Measurements from ENCODE around the gene PNPLA6. TPM values are rescaled to one million over a fixed set of nuclear protein-coding genes. Genes with fewer than 3 reads are reported as not detected.

PNPLA6 gene
- total and polyA plus RNA-seq, 2 of the 8 experiments (the other 6 are each of a cell fraction or from before 2014, with no cell fraction given), result 55.1 to 121 TPM

GRCh38 chr19:7550987-7551761, 15.7 kb downstream of the PNPLA6 start:
- Histone ChIP-seq H3K56ac (replicated peaks; ENCODE audit: insufficient read length, low read depth, low read length) (no peak overlapping the region), H2BK20ac (ENCODE audit: low read length) (no peak overlapping the region), H4K8ac (ENCODE audit: extremely low read depth, insufficient read depth, low read length) (no peak overlapping the region; the same call in 1 of the 2 replicates), H3K4me2 (ENCODE audit: insufficient read depth in 1 of 2, low read depth in 2 of 2, low read length in 2 of 2) (peak overlapping the region; percentile 66 to 71), H4K20me1 (replicated peaks in 1 of 2; ENCODE audit: control insufficient read depth in 1 of 2, insufficient read depth in 2 of 2, low read length in 2 of 2) (no peaks in the 10 kb centered on the region), H3K79me1 (ENCODE audit: low read depth, low read length) (no peaks in the 10 kb centered on the region), H3K23ac (ENCODE audit: insufficient read length) (no peak overlapping the region), H2AK5ac (ENCODE audit: low read depth, low read length) (no peak overlapping the region), H2BK5ac (ENCODE audit: low read depth, low read length) (peak overlapping the region; percentile 44), H2BK15ac (ENCODE audit: low read length) (no peak overlapping the region), H3K27ac (ENCODE audit: low read depth, low read length) (no peak overlapping the region), H4K5ac (ENCODE audit: insufficient read length, low read depth, low read length) (no peak overlapping the region), H3K4me1 (replicated peaks in 1 of 4; ENCODE audit: control insufficient read depth in 3 of 4, insufficient read depth in 4 of 4, low read length in 3 of 4) (peaks cover 0 to 11% (median 8%) of the 10 kb centered on the region in 4 experiments; a peak in 5 of 7 replicates), H2AFZ (ENCODE audit: low read length) (no peak overlapping the region), H3K4me3 (ENCODE audit: extremely low read depth in 1 of 4, insufficient read depth in 2 of 4, low read depth in 3 of 4, low read length in 4 of 4) (peak overlapping the region in 3 of 4 experiments; percentile 39 to 63 (median 42); a peak in 7 of 8 replicates), H2BK120ac (replicated peaks; ENCODE audit: low read depth, low read length) (no peak overlapping the region), H2BK12ac (ENCODE audit: low read depth, low read length) (0 out of 2 replicates have a peak overlapping the region, but pooled peaks have one; percentile 14), H3K27me3 (replicated peaks in 1 of 4; ENCODE audit: control insufficient read depth in 3 of 4, extremely low read depth in 1 of 4, insufficient read depth in 3 of 4, low read length in 3 of 4) (no peaks in the 10 kb centered on the region), H3K9me3 (ENCODE audit: insufficient read depth in 2 of 2, low read depth in 1 of 2, low read length in 1 of 2) (no peaks in the 10 kb centered on the region), H3K9ac (replicated peaks in 1 of 4; ENCODE audit: extremely low read depth in 1 of 4, low read depth in 3 of 4, low read length in 3 of 4) (no peak overlapping the region; a peak in 1 of 7 replicates), H4K91ac (replicated peaks; ENCODE audit: insufficient read length, low read length) (no peak overlapping the region), H3K14ac (ENCODE audit: insufficient read length) (no peak overlapping the region), H3K18ac (ENCODE audit: extremely low read depth, low read length) (no peak overlapping the region; the same call in 1 of the 2 replicates), H3K4ac (replicated peaks; ENCODE audit: insufficient read length, low read depth, low read length) (no peak overlapping the region), H3K23me2 (ENCODE audit: low read depth, low read length) (peaks cover 2% of the 10 kb centered on the region; the same call in 1 of the 2 replicates), H3K79me2 (ENCODE audit: control insufficient read depth in 1 of 2, insufficient read depth in 2 of 2, low read length in 2 of 2) (no peaks in the 10 kb centered on the region), H3K36me3 (ENCODE audit: control insufficient read depth in 2 of 4, insufficient read depth in 4 of 4, low read length in 3 of 4) (peaks cover 0 to 11% (median 4%) of the 10 kb centered on the region in 4 experiments; a peak in 4 of 8 replicates)
- ChIA-PET POLR2A (ENCODE audit: partially characterized antibody) (interaction anchor here (0.7 to 1.6 kb wide), 8 partner anchors 9 to 90 kb away, joined by 3 to 10 read pairs (median 4); partner anchors contain the start of genes MCOLN1 and PNPLA6), CTCF (ENCODE audit: partially characterized antibody) (interaction anchor here (0.6 to 1.3 kb wide), 5 partner anchors 9 to 249 kb away, joined by 3 to 5 read pairs (median 3); no protein-coding TSS in a partner anchor)
- FAIRE-seq (peak; percentile 100), DNase-seq (ENCODE audit: low read depth in 1 of 2, low spot score in 2 of 2) (peak; percentile 93)
- 15% methylated on average over 38 of the region's 51 CpGs; no CpG with 5 or more reads in 1 of the 2 experiments for WGBS, 2 experiments (ENCODE audit: extremely low coverage in 1 of 2, insufficient coverage in 1 of 2, insufficient read length in 1 of 2, insufficient replicate concordance in 2 of 2, low coverage in 1 of 2, low lambda C conversion rate in 2 of 2, missing lambda C conversion rate in 1 of 2)
- TF ChIP-seq GABPA (IDR thresholded peaks at IDR 0.05; ENCODE audit: borderline replicate concordance, insufficient read depth, low read length), result no peak
- no peak for TF ChIP-seq SIRT6 (IDR thresholded peaks at IDR 0.05; ENCODE audit: low read length)
- peak; percentile 100 for TF ChIP-seq SIX5 (IDR thresholded peaks at IDR 0.05; ENCODE audit: low read depth, low read length)
- no peak for TF ChIP-seq NRF1 (IDR thresholded peaks at IDR 0.05; ENCODE audit: low read depth, low read length)
- TF ChIP-seq SP2 (IDR thresholded peaks at IDR 0.05; ENCODE audit: low read length), result no peak
- no peak for TF ChIP-seq MAFK (IDR thresholded peaks at IDR 0.05; ENCODE audit: low read depth, low read length)
- TF ChIP-seq CEBPB (IDR thresholded peaks at IDR 0.05; ENCODE audit: low read depth, low read length), result no peak
- TF ChIP-seq USF2 (IDR thresholded peaks at IDR 0.05; ENCODE audit: low read length), result no peak
- no peak for TF ChIP-seq CTBP2 (IDR thresholded peaks at IDR 0.05; ENCODE audit: borderline replicate concordance, insufficient read depth, insufficient read length, low read length)
- TF ChIP-seq RBBP5 (IDR thresholded peaks at IDR 0.05; ENCODE audit: borderline replicate concordance, low read depth, low read length), result no peak
- TF ChIP-seq BRCA1 (IDR thresholded peaks at IDR 0.05; ENCODE audit: low read depth, low read length), result no peak

All from H1 (cell line).